ENCODE results near the gene SOWAHD.
"Not testable (repeated sequence)": the region's sequence is repeated elsewhere in the genome, so short reads cannot be mapped to it uniquely, and the experiment has no call there.

Gene SOWAHD, protein sequence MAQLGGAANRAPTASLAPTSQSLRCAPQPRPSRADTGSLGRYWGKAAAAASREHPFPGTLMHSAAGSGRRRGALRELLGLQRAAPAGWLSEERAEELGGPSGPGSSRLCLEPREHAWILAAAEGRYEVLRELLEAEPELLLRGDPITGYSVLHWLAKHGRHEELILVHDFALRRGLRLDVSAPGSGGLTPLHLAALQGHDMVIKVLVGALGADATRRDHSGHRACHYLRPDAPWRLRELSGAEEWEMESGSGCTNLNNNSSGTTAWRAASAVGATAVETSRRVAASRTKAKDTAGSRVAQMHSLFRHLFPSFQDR

DNA sequence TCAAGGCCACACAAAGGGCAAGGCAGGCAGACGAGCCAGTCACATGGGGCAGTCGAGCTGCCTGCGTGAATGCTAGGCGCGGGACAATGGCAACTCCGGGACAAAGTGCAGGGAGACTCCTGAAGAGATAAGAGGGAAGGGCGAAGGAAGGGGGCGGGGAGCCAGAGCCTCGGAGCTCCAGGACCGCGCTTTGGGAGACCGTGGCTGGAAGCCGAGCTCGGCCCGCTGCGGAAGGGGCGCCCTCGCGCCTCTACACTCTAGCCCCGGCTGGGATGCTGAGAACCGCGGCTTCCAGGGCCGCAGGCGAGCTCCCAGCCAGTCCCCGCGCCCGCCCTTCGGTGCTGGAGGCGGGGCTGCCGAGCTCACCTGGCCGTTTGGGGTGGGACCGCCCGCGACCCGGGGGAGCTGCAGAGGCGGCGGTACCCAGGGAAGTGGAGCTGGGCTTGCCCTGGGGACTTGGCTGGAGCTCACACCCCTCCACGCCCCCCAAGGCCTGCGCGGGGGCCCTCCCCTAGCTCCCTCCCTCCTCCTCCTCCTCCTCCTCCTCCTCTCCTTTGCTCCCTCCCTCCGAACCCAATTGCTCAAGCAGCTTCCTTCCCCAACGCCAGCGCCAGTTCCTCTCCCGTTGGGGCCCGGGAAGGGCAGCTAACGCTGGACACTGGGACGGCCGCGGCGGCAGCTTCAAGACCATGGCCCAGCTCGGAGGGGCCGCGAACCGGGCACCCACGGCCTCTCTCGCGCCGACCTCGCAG lies at the start of gene SOWAHD:
Gene SOWAHD (plus strand): TSS at position 610 of the 752 bp plus-strand sequence. CDS start 80 bp downstream, at position 690.
- peak; percentile 31 for DNase-seq (ENCODE audit: low spot score)

DNA sequence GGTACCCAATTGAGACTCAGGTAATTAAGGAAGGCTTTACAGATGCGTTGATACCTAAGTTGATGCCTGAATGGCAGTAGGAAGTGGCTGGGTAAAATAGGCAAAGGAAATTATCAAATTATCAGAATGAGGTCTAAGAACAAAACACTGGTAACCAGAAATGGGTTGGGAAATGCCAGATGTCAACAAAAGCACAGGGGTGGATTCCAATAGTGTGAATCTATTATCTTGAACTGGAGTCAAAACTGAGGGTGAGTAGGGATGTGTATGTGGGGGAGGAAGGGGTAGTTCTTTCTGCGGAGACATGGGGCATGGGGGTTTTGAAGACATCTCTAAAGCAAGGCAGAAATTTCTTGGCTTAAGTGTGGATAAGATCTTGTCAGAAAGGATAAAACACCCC lies 49.5 kb upstream of the SOWAHD start:
- peak; percentile 64 for DNase-seq (ENCODE audit: low spot score)

DNA sequence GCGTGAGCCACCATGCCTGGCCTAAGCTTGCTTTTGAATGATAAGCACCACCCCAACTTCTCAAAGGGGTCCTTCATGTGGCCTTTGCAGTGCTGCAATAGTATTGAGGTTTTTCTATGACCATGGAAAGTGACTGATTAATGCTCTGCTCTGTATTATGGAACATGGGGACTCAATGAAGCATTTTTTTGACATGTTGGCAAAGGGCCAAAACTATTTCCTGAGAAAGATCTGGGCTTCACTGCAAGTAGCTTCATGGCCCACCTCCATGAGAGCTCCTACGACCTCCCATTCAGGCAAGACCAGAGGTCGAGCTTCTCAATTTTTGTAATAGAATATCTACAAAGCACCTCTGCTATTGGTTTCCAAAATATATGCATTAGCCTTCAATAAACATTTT lies 48.8 kb upstream of the SOWAHD start:
- DNase-seq (ENCODE audit: low spot score): no peak

DNA sequence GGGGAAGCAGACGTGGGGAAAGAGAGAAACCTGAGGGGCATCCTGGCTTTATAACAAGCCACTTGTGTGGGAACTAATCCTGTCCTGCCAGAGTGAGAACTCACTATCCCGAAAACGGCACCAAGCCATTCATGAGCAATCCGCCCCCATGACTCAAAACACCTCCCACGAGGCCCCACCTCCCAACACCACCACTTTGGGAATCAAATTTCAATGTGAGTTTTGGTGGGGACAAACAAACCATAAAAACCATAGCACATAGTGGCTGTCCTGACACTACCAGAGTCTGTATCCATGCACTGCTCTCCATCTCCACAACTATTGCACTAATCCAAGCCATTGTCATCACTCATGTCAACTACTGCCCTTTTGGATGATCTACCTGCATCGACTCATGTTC lies 36.9 kb upstream of the SOWAHD start:
- DNase-seq (ENCODE audit: low spot score): no peak

DNA sequence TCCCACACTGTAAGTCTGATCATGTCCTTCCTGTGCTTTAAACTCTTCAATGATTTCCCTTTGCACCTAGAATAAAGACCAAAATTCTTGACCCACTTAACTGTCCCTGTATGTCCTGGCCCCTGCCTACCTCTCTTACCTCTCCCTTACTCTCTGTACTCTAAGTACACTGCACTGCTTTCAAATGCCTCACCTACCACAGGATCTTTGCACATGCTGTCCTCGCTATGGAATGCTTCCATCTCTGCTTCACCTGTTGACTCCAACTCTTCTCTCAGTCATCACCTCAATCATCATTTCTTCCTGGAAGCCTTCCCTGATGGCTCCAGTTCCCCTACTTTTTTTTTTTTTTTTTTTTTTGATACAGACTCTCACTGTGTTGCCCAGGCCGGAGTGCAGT lies 36.5 kb upstream of the SOWAHD start:
- DNase-seq (ENCODE audit: low spot score): no peak

DNA sequence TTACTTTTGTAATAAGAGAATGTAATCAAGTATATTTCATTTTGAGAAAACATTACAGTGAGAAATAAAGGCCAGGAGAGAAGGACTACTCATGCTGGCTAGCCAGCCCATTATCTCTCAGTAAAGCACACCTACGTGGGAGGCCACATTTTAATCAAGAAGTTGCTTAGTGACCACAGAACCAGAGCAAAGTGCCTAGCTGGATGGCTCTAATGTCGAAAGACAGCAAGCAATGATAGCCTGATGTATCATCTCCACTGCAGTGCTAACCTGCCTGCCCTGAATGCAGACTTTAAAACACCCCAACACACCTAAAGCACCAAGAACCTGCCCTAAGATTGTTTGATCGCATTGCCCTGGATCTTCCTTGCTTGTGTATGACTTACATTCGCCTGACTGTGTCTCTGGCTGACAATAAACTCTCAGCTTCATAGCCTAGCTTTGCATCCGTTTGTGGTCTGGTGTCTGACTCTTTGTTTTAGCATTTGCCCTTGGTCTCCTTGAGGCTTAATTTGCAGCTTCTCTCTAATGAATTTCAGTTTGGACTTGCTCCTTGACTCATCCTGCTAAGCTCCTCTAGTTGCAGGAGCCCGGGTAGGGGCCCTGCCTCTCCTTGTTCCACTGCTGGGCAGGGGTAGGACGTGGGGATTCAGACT lies 31.4 kb upstream of the SOWAHD start:
- DNase-seq (ENCODE audit: low spot score): no peak

DNA sequence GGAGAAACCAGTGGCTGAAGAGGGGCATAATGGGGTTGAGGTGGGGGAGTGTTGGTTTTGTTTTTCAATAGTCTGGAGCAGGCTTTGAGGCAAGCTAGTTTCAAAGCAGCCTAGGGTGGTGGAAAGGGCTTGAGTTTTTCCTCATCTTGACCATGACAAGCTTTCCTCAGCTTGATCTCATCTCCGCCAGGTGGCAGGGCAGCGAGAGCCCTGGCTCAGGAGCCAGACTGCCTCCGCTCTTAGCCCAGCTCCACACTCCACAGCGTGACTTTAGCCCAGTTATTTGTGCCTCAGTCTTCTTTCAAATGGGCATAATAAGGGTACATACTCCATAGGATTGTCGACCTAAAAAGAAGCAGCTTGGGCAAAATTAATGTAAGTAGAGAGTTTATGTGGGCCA lies 29.9 kb upstream of the SOWAHD start:
- no peak for DNase-seq (ENCODE audit: low spot score)

DNA sequence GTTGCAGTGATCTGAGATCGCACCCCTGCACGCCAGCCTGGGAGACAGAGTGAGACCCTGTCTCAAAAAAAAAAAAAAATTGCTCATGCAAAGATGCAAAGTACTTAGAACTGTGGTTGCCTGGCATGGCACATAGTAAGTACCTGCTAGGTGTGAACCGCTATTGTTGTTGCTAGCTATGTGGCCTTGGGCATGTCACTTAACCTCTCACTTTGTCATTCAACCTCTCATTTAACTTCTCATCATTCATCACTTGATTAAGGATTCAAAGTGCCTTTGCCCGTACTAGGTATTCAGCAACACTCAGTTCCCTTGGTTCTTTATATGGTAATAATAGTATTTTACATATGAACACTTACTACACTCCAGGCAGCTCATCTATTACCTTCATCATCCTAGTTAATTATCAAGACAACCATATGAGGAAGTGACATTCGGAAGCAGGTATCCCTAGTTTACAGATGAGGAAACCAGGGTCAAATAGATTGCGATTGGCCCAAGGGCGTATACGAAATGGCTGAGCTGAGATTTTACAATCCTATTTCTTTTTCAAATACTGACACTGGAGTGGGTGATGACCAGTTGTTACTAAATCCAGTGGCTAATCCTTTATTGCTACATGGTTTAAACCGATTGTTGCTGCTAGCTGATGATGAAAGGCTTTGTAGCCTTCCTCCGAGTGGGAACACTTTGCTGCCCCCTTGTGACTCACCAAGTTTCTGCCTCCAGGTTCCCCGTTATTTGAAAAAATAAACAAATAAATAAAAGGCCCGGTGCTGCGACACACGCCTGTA lies 28.8 kb upstream of the SOWAHD start:
- DNase-seq (ENCODE audit: low spot score): peak; percentile 74

DNA sequence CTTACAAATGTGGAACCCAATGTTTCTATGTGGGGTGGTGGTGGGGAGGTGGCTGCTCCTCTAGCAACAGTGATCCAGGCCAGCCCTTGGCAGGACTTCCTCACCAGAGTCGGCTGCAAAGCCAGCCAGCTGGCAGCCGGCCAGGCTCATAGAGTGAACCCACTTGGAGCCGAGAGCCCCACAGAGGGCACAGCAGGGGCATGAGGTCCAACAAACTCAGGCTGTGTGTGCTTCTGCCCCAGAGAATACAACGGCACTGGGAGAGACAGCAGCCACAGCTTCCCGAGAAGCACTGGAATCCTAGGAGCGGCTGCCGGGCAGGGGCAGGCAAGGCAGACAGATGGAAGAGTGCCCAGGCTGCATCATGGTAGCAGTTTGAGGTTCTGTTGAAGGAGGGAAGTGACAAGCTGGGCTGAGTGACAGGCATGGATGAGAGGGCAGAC lies 23.5 kb upstream of the SOWAHD start:
- DNase-seq (ENCODE audit: low spot score): peak; percentile 27

DNA sequence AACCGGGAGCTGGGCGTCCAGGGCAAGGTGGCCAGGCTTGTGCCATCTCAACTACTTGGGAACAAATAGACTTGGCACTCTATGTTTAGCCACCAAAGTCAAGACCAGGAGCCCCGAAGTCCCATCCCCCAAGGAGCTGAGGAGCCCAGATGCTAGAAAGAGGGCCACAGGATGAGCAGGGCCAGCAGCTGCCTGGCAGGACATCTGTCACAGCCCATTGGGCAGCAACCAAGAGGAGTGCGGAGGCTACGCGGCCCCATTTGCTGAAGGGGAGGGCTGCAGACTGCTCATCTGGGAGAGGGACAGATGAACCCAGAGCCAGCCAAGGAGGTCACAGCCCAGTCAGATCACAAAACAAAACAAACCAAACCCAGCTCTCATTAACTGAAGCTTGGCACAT lies 22.9 kb upstream of the SOWAHD start:
- DNase-seq (ENCODE audit: low spot score): no peak

DNA sequence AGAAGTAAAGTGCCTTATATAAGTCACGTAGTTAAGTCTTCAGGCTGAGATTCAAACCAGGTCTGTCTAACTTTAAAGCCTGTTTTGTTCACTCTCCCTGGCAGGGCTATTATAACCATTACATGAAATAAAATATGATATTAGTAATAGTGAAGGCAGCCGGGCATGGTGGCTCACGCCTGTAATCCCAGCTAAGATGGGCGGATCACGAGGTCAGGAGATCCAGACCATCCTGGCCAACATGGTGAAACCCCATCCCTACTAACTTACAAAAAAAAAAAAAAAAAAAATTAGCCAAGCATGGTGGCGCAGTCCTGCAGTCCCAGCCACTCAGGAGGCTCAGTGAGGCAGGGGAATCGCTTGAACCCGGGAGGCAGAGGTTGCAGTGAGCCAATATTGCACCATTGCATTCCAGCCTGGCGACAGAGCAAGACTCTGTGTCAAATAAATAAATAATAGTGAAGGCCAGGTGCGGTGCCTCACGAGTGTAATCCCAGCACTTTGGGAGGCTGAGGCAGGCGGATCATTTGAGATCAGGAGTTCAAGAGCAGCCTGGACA lies 22.1 kb upstream of the SOWAHD start:
- no peak for DNase-seq (ENCODE audit: low spot score)

DNA sequence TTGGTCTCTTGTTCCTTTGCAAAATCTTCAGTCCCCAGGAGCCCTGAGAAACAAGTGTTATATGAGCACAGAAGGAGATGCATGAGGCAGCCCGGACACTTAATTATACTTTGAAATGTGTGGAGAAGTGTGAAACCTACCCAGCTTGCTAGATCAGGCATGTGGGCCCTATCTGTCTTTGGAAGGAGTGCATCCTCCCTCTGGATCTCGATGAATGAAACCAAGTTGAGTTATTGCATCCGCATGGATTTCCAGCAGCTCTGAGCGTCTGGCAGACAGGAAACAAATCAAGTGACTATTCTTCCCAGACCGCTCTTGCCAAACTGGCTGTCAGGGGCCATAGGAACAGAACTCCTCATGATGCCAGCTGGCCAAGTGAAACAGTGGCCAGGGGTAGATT lies 19.6 kb upstream of the SOWAHD start:
- peak; percentile 25 for DNase-seq (ENCODE audit: low spot score)

DNA sequence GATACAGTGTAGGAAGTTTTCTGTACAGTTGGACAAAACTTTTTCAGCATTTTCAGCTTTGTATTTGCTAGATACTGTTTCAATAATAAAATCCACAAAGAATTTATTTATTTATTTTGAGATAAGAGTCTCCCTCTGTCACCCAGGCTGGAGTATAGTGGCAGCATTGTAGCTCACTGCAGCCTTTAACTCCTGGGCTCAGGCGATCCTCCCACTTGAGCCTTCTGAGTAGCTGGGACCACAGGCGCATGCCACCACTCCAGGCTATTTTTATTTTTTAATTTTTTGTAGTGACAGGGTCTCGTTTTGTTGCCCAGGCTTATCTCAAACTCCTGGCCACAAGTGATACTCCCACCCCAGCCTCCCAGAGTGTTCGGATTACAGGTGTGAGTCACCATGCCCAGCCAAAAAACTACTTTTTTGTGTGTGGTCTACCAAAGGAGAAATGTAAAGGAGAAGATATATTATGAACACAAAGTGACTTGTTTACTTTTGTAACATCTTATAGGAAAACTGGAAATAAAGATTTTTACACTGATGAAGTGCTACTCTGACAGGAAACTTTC lies 13.0 kb upstream of the SOWAHD start:
- no peak for DNase-seq (ENCODE audit: low spot score)

DNA sequence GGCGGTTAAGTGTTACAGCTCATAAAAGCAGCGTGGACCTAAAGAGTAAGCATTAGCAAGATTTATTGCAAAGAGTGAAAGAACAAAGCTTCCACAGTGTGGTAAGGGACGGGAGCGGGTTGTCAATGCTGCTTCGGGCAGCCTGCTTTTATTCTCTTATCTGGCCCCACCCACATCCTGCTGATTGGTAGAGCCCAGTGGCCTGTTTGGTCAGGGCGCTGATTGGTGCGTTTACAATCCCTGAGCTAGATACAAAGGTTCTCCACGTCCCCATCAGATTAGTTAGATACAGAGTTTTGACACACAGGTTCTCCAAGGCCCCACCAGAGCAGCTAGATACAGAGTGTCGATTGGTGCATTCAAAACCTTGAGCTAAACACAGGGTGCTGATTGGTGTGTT lies 8.3 kb upstream of the SOWAHD start:
- not testable (repeated sequence) for DNase-seq (ENCODE audit: low spot score)

DNA sequence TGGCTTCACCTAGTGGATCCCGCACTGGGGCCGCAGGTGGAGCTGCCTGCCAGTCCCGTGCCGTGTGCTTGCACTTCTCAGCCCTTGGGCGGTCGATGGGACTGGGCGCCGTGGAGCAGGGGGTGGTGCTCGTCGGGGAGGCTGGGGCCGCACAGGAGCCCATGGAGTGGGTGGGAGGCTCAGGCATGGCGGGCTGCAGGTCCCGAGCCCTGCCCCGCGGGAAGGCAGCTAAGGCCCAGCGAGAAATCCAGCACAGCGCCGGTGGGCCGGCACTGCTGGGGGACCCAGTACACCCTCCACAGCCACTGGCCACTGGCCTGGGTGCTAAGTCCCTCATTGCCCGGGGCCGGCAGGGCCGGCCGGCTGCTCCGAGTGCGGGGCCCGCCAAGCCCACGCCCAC lies 7.6 kb upstream of the SOWAHD start:
- not testable (repeated sequence) for DNase-seq (ENCODE audit: low spot score)

DNA sequence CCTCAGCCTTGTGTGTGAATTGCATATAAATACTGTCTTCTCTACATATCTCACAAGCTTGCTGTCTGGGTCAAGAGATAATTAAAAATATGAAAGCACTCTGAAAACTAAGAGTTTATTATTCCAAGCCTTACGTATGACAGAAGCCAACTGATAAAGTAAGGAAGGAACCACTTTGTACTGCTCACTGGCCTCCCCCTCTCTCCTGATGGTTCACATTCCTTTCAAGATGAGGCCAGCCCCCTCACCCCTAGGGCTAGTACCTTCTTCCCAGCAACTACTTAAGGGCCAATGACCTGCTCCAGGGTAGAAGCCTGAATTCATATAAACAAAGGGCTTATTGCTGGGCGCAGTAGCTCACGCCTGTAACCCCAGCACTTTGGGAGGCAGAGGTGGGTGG lies 5.4 kb upstream of the SOWAHD start:
- no peak for DNase-seq (ENCODE audit: low spot score)

DNA sequence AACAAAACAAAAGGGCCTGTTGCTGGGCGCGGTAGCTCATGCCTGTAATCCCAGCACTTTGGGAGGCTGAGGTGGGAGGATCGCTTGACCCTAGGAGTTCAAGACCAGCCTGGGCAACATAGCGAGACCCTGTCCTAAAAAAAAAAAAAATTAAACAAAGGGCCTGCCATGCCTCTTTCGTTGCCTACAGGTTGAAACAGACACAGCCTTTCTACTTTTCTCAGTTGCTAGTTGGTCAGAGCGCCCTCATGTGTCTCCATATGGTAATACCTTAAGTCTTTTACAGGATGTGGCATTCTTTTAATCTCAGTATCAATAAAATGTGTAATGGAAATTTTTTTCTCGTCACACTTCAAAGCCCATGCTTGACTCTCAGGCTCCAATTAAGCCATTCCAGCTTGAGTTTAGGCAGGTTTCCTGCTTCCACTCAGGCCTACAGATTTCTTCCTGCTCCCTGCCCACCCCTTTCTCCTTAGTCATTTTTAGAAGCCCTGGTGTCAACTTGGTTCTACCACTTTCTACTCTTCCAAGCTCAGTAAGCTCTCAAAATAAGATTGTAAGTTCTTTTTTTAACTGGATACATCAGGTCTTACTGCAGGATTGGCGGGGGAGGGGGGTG lies 4.6 kb upstream of the SOWAHD start:
- peak; percentile 42 for DNase-seq (ENCODE audit: low spot score)

DNA sequence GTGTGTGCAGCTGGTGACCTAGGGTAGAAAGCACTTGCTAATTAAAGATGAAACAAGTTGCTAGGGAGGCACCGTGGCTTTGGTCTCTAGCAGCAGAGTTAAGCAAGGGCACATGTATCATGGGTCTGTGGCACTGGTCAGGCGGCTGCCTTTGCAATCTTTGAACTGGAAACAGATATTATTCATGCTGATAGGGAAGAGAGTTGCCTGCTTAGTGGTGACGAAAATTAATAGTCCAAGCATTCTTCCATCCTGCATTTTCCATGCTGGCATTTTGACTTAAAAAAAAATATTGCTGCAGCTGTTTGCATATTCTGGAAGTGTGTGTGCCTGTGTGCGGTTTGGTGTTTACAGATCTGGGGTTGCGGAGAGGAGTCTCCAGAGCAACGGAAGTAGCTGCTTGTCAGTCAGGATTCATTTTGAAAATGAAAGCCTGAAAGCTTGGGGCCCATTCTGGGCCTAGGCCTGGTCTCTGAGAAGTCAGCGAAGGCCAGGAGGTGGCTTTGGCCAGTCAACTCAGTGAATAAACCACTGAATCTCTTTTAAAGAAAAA lies 2.3 kb upstream of the SOWAHD start:
- DNase-seq (ENCODE audit: low spot score): no peak

DNA sequence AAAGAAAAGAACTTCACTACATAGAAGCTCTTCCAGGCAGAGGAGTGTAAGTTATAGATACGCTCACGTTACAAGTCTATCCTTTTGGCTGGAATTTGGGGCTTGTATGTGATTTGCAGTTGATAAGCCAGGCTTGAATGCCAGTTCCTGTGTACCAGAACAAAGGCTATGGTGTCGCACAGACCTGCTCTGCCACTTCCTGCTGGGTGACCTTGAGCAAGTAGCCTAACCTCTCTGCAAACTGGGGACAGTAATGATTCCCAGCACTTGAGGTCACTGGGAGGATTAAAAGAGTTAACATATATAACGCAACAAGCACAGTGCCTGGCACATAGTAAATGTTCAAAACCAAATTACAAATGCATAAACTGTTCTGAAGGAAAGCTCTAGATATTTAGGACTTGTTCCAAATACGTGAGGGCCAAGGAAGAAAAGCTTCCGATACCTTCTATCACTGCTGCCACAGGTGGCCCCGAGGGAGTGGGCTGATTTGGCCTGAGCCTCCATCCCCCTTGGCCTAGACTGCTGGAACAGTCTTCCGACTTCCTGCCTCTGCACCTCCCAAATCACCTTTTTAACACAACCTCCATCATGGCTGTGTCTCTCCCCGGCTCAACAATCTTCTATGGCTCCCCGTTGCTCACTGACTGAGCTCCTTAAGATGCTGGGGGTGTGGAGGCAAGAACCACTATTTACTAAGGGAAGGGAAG lies 1.3 kb upstream of the SOWAHD start:
- DNase-seq (ENCODE audit: low spot score): no peak

DNA sequence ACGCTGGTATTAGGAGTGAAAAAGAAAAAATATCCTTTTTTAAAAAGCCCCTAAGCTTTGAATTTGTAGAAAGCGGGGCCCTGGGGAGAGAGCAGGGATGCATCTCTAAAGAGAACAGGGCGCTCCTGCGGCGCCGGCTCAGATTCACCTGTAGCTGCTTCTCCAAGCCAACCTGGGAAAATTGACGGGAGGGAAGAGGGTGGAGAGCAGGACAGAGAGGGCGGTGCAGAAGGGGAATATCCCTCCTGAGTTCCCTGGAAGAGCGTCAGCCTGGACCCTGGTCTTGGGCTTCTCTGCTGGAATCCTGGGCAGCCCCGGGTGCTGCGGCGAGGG lies 776 bp upstream of the SOWAHD start:
- no peak for DNase-seq (ENCODE audit: low spot score)

All from GM03348 (cell line).